HG02970 (cell line): ENCODE data around the gene ZNF385C.

Experiments used
- ATAC-seq: cut with Tn5 transposase; IDR thresholded peaks from one replicate; pipeline ENCODE4 v1.9.1; 2021; ENCODE audit warnings: mild to moderate bottlenecking, moderate library complexity, moderate number of reproducible peaks; ENCODE audit not compliant: unreplicated experiment, low FRiP score

Gene ZNF385C

DNA sequence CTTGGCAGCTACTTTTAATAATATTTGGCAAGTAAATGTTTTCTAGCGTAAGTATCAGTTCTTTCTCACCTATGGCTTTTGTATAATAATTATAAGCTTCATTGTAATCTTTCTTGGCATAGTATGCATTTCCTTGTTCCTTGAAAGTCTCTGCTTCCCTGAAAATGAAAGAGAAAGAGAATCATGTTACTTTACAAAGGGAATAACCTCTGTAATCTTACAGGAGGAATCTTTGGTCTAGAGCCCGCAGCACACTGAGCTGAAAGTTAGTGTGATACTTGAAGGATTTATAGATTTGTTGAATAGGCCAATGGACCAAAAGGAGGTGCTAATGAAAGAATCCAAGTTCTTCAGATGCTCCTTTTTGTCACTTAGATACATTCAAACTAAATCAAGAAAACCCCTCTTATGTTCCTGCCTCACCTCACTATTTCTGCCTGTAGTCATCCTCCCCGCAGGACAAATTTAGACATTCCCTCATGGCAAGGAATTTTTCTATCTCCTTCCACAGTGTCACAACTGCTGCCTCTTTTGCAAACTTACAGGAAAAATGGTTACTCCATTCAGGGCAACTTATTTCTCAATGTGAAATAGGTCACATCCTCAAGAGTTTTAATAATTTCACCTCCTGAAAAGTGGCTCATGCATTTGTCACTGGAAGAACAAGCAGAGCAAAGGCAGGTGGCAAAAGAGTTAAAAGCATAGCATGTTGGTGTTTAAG, 97.7 kb downstream of the ZNF385C start:
- no peak for ATAC-seq

- no peak for ATAC-seq
Observed at GRCh38 chr17:41998497-41998896, 99.8 kb downstream of the ZNF385C start.

GRCh38 chr17:41996855-41997164, 101.5 kb downstream of the ZNF385C start:
- no peak for ATAC-seq

DNA sequence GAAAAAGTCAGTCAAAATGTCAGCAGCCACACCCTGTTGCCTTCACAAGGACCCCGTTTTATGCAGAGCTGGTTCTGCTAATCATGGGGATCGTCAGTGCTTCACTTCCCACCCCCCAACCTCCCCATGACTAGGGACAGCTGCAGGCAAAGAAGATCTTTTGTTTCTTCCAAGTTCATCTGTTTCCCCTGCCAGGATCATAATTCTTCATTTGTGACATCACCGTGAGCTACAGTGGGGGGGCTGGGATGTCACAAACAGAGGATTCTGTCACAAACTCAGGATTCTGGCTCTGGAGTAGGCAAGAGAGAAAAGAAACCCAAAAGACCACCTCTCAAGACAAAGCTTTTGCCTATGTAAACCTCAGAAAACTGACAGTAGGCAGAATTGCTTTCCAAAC, 105.7 kb downstream of the ZNF385C start:
- ATAC-seq, result no peak

GRCh38 chr17:41989702-41990419, 108.4 kb downstream of the ZNF385C start:
- ATAC-seq, result no peak

- no peak for ATAC-seq
Observed at GRCh38 chr17:41988418-41988817, 109.9 kb downstream of the ZNF385C start.

DNA sequence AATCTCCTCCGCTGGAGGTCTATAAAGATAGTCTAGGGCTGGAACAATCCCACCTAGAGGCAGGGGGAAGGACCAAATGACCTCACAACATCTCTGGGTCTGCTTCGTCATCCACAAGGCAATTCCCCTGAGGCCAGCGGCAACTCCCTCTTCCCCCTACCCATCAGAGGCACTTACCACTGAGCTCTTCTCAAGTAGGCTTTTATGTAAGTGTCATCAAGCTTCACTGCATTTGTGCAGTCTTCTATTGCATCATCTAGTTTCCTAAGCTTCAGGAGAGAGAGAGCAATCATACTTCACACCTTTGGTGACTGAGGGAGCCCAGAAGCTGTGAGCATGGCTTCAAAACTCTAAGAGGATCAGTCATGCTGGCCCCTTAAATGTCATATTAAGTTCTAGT, 110.6 kb downstream of the ZNF385C start:
- no peak for ATAC-seq

- ATAC-seq, result no peak
Observed at GRCh38 chr17:41986634-41987033, 111.6 kb downstream of the ZNF385C start.

GRCh38 chr17:41985919-41986318, 112.4 kb downstream of the ZNF385C start:
- ATAC-seq, result no peak

DNA sequence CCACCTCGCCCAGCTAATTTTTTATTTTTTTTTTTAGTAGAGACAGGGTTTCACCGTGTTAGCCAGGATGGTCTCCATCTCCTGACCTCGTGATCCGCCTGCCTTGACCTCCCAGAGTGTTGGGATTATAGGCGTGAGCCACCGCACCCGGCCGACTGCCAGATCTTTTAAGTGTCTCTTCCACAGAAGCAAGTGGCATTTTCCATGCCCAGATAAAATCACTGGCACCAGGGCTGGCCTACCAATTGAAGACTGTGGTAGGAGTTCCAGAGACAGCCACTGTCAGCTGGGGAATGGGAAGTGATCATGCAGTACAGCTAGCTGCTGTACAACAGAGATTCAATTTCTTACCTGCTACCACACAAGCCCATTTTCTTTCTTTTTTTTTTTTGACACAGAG, 113.8 kb downstream of the ZNF385C start:
- no peak for ATAC-seq

GRCh38 chr17:41982026-41982760, 116.1 kb downstream of the ZNF385C start:
- no peak for ATAC-seq

- ATAC-seq, result no peak
Observed at GRCh38 chr17:41977991-41978390, 120.3 kb downstream of the ZNF385C start.

- ATAC-seq, result no peak
Observed at GRCh38 chr17:41976142-41976768, 122.0 kb downstream of the ZNF385C start.
